Peyer's patch (tissue), 4 donors: ENCODE results near the gene GLP2R.

Experiments
- POLR2A ChIP-seq, 2 donors: fragments of 450-650 bp; IDR thresholded peaks; one replicate each; pipeline ENCODE4 v1.5.1; 2017; ENCODE audit warnings: antibody characterized with exemption in 2 of 2, mild to moderate bottlenecking in 2 of 2, moderate library complexity in 2 of 2
- TF ChIP-seq, protein P1 (sequence below), 6 experiments: fragments of 450-650 bp in 4 of 6; fragments of 200-600 bp in 2 of 6; sonication (generic) in 1 of 6; IDR thresholded peaks; one replicate each; pipeline ENCODE4 v1.5.1; 2017 to 2019; ENCODE audit warnings: antibody characterized with exemption in 6 of 6, mild to moderate bottlenecking in 3 of 6, moderate library complexity in 1 of 6

DNA sequence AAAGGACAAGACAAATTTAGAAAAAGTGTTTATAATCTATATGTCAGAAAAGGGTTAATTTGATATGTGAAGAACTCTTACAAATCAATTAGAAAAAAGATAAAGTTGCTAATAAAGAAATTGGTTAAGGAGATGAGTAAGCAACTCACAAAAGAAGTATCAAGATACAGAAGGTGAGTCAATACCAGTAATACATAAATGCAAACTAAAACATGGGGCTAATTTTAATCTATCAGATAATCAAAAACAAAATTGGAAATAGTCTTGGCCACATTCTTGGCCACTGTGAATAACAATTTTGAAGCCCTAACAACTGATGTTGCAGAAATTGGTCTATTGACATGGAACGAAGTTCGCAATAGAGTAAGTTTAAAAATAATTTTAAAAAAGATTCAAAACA lies 41.2 kb upstream of the GLP2R start:
- TF ChIP-seq, protein P1, sequence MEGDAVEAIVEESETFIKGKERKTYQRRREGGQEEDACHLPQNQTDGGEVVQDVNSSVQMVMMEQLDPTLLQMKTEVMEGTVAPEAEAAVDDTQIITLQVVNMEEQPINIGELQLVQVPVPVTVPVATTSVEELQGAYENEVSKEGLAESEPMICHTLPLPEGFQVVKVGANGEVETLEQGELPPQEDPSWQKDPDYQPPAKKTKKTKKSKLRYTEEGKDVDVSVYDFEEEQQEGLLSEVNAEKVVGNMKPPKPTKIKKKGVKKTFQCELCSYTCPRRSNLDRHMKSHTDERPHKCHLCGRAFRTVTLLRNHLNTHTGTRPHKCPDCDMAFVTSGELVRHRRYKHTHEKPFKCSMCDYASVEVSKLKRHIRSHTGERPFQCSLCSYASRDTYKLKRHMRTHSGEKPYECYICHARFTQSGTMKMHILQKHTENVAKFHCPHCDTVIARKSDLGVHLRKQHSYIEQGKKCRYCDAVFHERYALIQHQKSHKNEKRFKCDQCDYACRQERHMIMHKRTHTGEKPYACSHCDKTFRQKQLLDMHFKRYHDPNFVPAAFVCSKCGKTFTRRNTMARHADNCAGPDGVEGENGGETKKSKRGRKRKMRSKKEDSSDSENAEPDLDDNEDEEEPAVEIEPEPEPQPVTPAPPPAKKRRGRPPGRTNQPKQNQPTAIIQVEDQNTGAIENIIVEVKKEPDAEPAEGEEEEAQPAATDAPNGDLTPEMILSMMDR (IDR thresholded peaks at IDR 0.05): no peak
- no peak for TF ChIP-seq POLR2A (IDR thresholded peaks at IDR 0.05)
